Neural cell (in vitro differentiated cells): ENCODE data around the gene ZNF277.

Source experiments
- CTCF ChIP-seq: fragments of 450-650 bp; IDR thresholded peaks from 2 replicates; pipeline ENCODE4 v1.5.1; 2014; ENCODE audit warnings: antibody characterized with exemption, mild to moderate bottlenecking, moderate library complexity; ENCODE audit not compliant: poor library complexity, severe bottlenecking
- EP300 ChIP-seq: fragments of 450-650 bp; conservative IDR thresholded peaks from 2 replicates; pipeline ENCODE4 v1.6.1; 2014; ENCODE audit warnings: antibody characterized with exemption, mild to moderate bottlenecking, moderate library complexity; ENCODE audit not compliant: poor library complexity, severe bottlenecking
- POLR2AphosphoS5 ChIP-seq: IDR thresholded peaks from 2 replicates; pipeline ENCODE4 v1.6.1; 2012
- SMC3 ChIP-seq: fragments of 450-650 bp; conservative IDR thresholded peaks from 2 replicates; pipeline ENCODE4 v1.6.1; 2014; ENCODE audit warnings: antibody characterized with exemption, mild to moderate bottlenecking, moderate library complexity; ENCODE audit not compliant: poor library complexity

DNA sequence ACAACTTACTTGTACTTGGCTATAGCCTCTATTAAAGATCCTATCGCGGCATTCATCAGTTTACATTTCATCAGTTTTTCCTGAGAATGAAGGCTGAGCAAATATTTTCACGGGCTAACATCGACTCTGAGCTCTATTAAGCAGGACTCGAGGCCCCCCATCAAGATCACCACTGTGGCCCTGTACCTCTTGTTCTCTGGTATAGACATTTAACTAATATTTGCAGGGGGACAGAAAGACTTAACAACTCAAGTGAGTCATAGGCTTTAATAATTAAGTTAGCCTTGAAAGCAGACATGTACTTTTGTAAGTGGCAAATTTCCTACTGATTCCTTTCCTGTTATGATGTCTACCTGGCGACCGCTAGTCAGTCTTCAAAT is 45.7 kb upstream of the ZNF277 start:
- no peak for TF ChIP-seq SMC3
- TF ChIP-seq EP300, result no peak
- TF ChIP-seq POLR2AphosphoS5, result no peak
- TF ChIP-seq CTCF, result no peak
